Cardiac ventricle fibroblast (primary cell): ENCODE results near the gene ADGRG4. TPM values are rescaled to one million over a fixed set of nuclear protein-coding genes. Genes with fewer than 3 reads are reported as not detected.

ENCODE experiments used
- total RNA-seq: library from RNA; depleted of rRNA; stranded (reverse); fragments of >200 nt; gene quantifications from 2 replicates; pipeline ENCODE4 v1.2.3, GENCODE V29; 2015

ADGRG4 gene, protein sequence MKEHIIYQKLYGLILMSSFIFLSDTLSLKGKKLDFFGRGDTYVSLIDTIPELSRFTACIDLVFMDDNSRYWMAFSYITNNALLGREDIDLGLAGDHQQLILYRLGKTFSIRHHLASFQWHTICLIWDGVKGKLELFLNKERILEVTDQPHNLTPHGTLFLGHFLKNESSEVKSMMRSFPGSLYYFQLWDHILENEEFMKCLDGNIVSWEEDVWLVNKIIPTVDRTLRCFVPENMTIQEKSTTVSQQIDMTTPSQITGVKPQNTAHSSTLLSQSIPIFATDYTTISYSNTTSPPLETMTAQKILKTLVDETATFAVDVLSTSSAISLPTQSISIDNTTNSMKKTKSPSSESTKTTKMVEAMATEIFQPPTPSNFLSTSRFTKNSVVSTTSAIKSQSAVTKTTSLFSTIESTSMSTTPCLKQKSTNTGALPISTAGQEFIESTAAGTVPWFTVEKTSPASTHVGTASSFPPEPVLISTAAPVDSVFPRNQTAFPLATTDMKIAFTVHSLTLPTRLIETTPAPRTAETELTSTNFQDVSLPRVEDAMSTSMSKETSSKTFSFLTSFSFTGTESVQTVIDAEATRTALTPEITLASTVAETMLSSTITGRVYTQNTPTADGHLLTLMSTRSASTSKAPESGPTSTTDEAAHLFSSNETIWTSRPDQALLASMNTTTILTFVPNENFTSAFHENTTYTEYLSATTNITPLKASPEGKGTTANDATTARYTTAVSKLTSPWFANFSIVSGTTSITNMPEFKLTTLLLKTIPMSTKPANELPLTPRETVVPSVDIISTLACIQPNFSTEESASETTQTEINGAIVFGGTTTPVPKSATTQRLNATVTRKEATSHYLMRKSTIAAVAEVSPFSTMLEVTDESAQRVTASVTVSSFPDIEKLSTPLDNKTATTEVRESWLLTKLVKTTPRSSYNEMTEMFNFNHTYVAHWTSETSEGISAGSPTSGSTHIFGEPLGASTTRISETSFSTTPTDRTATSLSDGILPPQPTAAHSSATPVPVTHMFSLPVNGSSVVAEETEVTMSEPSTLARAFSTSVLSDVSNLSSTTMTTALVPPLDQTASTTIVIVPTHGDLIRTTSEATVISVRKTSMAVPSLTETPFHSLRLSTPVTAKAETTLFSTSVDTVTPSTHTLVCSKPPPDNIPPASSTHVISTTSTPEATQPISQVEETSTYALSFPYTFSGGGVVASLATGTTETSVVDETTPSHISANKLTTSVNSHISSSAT (N-terminal part only)
- total RNA-seq: not detected in 2 replicates

GRCh38 chrX:136300721-136301120 lies at the start of gene ADGRG4:
Gene ADGRG4, plus strand, starts transcription at chrX:136300963. Its CDS starts 7,815 bp downstream, at chrX:136308778.

DNA sequence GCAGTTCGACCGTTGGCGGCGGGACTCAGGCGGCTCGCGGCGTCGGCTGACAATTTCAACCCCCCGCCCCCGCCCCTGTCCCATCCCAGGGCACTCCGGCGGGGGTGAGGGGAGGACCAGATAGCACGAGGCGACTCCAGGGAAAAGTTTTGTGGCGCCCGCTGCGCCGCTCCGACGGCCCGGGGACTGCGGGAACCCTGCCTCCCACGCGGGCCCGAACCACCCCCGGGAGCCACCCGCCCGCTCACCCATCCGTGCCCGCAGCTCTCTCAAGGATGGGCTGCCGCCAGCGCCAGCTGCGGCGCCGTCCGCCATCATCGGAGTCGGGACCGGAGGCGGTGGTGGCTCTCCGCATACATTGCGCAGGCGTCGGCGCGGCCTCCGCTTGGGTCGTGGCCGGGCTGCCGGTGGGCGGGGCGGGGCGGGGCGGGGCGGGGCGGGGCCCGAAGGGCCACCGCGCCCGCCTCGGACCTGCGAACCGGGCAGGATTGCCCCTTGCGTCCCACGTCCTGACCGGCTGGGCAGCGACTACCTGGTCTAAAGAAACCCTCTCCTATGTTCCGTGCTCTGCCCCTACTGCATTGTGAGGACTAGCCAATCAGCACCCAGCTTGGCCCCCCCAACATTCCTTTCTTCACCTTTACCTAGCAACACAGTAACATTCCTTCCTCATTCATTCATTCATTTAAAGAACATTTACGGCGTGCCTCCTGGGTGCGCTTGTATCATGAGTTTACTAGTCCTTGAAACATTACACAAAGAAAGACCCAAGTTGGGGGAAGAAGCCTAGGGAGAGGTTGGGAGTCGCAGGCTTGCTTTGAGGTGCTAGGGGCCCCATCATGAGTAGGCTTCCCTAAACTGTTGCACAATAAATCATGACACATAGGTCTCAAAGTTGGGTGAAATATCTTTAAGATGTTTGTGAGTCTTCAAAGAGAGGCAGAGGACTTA lies 49.4 kb upstream of the ADGRG4 start, which contains the start of gene MAP7D3:
Gene MAP7D3 (minus strand): TSS at position 360 of the 951 bp plus-strand sequence. CDS start 42 bp downstream, at position 318.

Other genes with a start within 250 kb of the ADGRG4 start
- gene FHL1, start 153.4 kb upstream of the ADGRG4 start, total RNA-seq: 76.8 and 78.3 TPM in 2 replicates
- 15.4 and 15.9 TPM in 2 replicates for gene MAP7D3, start 49.6 kb upstream of the ADGRG4 start, total RNA-seq
- not detected in 2 replicates for gene BRS3, start 187.0 kb downstream of the ADGRG4 start, total RNA-seq
- gene HTATSF1, start 196.6 kb downstream of the ADGRG4 start, total RNA-seq: 28.4 and 37.1 TPM in 2 replicates
- not detected in 2 replicates for gene VGLL1, start 231.3 kb downstream of the ADGRG4 start, total RNA-seq